ENCODE measurements around the gene PLAAT5. TPM values are rescaled to one million over a fixed set of nuclear protein-coding genes. Genes with fewer than 3 reads are reported as not detected.
A peak's percentile ranks its signal among the peaks of the same experiment; 100 is the strongest.

The PLAAT5 gene
- total and polyA plus RNA-seq, 2 of the 8 experiments (the other 6 are each of a cell fraction or from before 2014, with no cell fraction given) = 16.0 to 18.7 TPM

DNA sequence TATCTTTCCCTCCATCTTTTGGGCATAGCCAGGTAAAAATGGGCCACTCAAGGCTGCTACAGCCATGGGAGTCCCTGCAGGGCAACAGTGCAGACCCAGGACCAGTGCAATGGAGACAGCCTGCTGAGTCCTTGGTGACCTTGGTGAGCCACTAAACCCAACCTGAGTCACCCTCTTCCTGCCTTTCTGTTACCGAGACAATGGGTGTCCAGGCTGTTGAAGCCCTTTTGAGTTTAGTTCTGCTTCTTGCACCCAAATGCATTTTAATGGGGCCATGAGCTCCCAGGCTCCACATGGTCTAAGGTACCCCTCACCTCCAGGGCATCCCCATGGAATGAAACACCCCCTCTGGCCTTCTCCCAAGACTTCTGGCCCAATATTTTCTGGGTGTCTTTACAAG lies 44.8 kb upstream of the PLAAT5 start:
- H2BK12ac ChIP-seq (ENCODE audit: low read depth, low read length) = peak overlapping the region; percentile 93
- CTCF ChIA-PET (ENCODE audit: partially characterized antibody) = interaction anchor here (1.0 to 3.8 kb wide), 4 partner anchors 17 to 92 kb away, joined by 3 to 20 read pairs (median 4); no protein-coding TSS in a partner anchor
- H2AFZ ChIP-seq (ENCODE audit: low read length) = no peak overlapping the region
- no peaks in the 10 kb centered on the region; a peak in 1 of 4 replicates for H3K9me3 ChIP-seq (ENCODE audit: insufficient read depth in 2 of 2, low read depth in 1 of 2, low read length in 1 of 2)
- 0 out of 2 replicates have a peak overlapping the region, but pooled peaks have one; percentile 76 for H2BK15ac ChIP-seq (ENCODE audit: low read length)
- peaks cover 8 to 20% (median 17%) of the 10 kb centered on the region in 4 experiments; a peak in 6 of 7 replicates for H3K4me1 ChIP-seq (replicated peaks in 1 of 4; ENCODE audit: control insufficient read depth in 3 of 4, insufficient read depth in 4 of 4, low read length in 3 of 4)
- H3K36me3 ChIP-seq (ENCODE audit: control insufficient read depth in 2 of 4, insufficient read depth in 4 of 4, low read length in 3 of 4) = no peaks in the 10 kb centered on the region
- H2BK120ac ChIP-seq (replicated peaks; ENCODE audit: low read depth, low read length) = no peak overlapping the region
- TF ChIP-seq USF2 (IDR thresholded peaks at IDR 0.05; ENCODE audit: low read length) (no peak), ZNF274 (IDR thresholded peaks at IDR 0.05; ENCODE audit: borderline replicate concordance, extremely low read depth, low read length) (no peak), SAP30 (IDR thresholded peaks at IDR 0.05; ENCODE audit: insufficient read depth, insufficient replicate concordance, low read length) (no peak), SP2 (IDR thresholded peaks at IDR 0.05; ENCODE audit: low read length) (no peak), ASH2L (IDR thresholded peaks at IDR 0.05; ENCODE audit: low read length) (no peak)
- TF ChIP-seq, protein P1, sequence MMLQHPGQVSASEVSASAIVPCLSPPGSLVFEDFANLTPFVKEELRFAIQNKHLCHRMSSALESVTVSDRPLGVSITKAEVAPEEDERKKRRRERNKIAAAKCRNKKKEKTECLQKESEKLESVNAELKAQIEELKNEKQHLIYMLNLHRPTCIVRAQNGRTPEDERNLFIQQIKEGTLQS (IDR thresholded peaks at IDR 0.05; ENCODE audit: insufficient read depth, low read depth, low read length) = no peak
- no peak overlapping the region for H3K14ac ChIP-seq (ENCODE audit: insufficient read length)
- no peaks in the 10 kb centered on the region for H3K27me3 ChIP-seq (replicated peaks in 1 of 4; ENCODE audit: control insufficient read depth in 3 of 4, extremely low read depth in 1 of 4, insufficient read depth in 3 of 4, low read length in 3 of 4)
- no peaks in the 10 kb centered on the region for H3K79me2 ChIP-seq (ENCODE audit: control insufficient read depth in 1 of 2, insufficient read depth in 2 of 2, low read length in 2 of 2)
- H4K91ac ChIP-seq (replicated peaks; ENCODE audit: insufficient read length, low read length) = peak overlapping the region; percentile 61
- no peak overlapping the region for H3K4ac ChIP-seq (replicated peaks; ENCODE audit: insufficient read length, low read depth, low read length)
- H3K4me3 ChIP-seq (ENCODE audit: extremely low read depth in 1 of 4, insufficient read depth in 2 of 4, low read depth in 3 of 4, low read length in 4 of 4) = no peak overlapping the region
- peak overlapping the region; percentile 68 for H2AK5ac ChIP-seq (ENCODE audit: low read depth, low read length)
- H3K56ac ChIP-seq (replicated peaks; ENCODE audit: insufficient read length, low read depth, low read length) = no peak overlapping the region
- POLR2A ChIA-PET (ENCODE audit: partially characterized antibody) = interaction anchor here (0.9 to 1.6 kb wide), 2 partner anchors 16 to 36 kb away, joined by 3 to 4 read pairs; no protein-coding TSS in a partner anchor
- H3K23me2 ChIP-seq (ENCODE audit: low read depth, low read length) = no peaks in the 10 kb centered on the region
- H3K23ac ChIP-seq (ENCODE audit: insufficient read length) = no peak overlapping the region
- H4K5ac ChIP-seq (ENCODE audit: insufficient read length, low read depth, low read length) = no peak overlapping the region
- H4K20me1 ChIP-seq (replicated peaks in 1 of 2; ENCODE audit: control insufficient read depth in 1 of 2, insufficient read depth in 2 of 2, low read length in 2 of 2) = no peaks in the 10 kb centered on the region
- H3K9ac ChIP-seq (replicated peaks in 1 of 4; ENCODE audit: extremely low read depth in 1 of 4, low read depth in 3 of 4, low read length in 3 of 4) = no peak overlapping the region
- H4K8ac ChIP-seq (ENCODE audit: extremely low read depth, insufficient read depth, low read length) = no peak overlapping the region
- no peak overlapping the region for H3K27ac ChIP-seq (ENCODE audit: low read depth, low read length)
- H2BK20ac ChIP-seq (ENCODE audit: low read length) = peak overlapping the region; percentile 38; the same call in 1 of the 2 replicates
- no peak overlapping the region for H3K18ac ChIP-seq (ENCODE audit: extremely low read depth, low read length)
- H3K4me2 ChIP-seq (ENCODE audit: insufficient read depth in 1 of 2, low read depth in 2 of 2, low read length in 2 of 2) = no peak overlapping the region
- H3K79me1 ChIP-seq (ENCODE audit: low read depth, low read length) = no peaks in the 10 kb centered on the region
- peak overlapping the region; percentile 18; the same call in 1 of the 2 replicates for H2BK5ac ChIP-seq (ENCODE audit: low read depth, low read length)
- FAIRE-seq = no peak
- no peak for DNase-seq (ENCODE audit: low read depth in 1 of 2, low spot score in 2 of 2)
- WGBS, 2 experiments (ENCODE audit: extremely low coverage in 1 of 2, insufficient coverage in 1 of 2, insufficient read length in 1 of 2, insufficient replicate concordance in 2 of 2, low coverage in 1 of 2, low lambda C conversion rate in 2 of 2, missing lambda C conversion rate in 1 of 2) = 95% methylated on average over 1 of the region's 1 CpG; no CpG with 5 or more reads in 1 of the 2 experiments
